NCI-H446 treated with DMSO at 0.1 percent for 48 hours (cell line): ENCODE results near the gene SYNJ1.
"Not testable (repeated sequence)": the region's sequence is repeated elsewhere in the genome, so short reads cannot be mapped to it uniquely, and the experiment has no call there.

Experiments used
- DNase-seq: peaks from one replicate; lab custom pipeline; 2025; lab: John Stamatoyannopoulos, UW

SYNJ1 gene

DNA sequence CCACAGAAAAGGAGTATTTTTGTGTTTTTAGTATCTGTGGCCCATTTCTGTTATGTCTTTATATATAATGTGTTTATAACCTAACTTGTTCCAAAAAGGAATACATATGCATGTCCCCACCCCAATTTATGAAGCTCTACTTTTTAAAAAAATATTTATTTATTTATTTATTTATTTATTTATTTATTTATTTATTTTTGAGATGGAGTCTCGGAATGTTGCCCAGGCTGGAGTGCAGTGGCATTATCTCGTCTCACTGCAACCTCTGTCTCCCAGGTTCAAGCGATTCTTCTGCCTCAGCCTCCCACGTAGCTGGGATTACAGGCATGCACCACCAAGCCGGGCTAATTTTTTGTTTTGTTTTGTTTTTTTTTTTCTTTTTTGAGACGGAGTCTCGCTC, 32.3 kb downstream of the SYNJ1 start:
- not testable (repeated sequence) for DNase-seq

- DNase-seq, result no peak
Observed at GRCh38 chr21:32693581-32693980, 34.2 kb downstream of the SYNJ1 start.

DNA sequence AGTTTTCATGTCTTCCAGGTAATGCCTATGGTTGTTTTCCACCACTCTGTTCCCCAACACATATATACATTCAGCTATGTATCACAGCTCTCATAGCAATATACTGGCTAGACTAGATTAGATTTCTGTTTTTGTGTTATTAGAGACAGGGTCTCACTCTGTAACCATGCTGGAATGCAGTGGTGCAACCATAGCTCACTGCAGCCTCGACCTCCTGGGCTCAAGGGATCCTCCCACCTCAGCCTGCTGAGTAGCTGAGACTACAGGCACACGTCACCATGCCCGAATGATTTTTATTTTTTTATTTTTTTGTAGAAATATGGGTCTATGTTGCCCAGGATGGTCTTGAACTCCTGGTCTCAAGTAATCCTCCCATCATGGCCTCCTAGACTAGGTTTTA, 37.7 kb downstream of the SYNJ1 start:
- no peak for DNase-seq

DNA sequence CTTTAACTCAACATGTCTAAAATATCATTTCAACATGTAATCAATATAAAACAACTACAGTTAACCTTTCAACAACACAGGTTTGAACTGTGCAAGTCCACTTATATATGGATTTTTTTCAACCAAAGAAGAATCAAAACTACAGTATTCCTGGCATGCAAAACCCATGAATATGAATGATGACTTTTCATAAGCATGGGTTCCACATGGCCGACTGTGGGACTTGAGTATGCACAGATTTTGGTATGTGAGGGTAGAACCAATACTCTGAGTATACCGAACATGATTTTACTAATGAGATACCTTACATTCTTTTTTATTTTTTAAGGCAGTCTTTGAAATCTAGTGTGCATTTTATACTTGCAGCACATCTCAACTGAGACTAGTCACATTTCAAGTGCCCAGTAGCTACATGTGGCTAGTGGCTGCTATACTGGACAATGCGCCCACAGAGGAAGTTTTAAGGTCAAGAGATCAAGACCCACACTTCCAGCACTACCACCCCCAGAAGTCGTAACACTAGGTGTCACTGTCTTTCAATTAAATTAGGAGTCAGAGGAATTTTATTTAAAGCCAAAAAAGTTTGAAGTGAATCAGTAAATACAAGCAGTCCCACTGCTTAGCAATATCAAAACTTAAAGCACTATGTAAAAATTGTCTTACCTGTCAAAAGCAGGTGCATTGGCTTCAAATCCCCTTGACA, 40.0 kb downstream of the SYNJ1 start:
- no peak for DNase-seq

- no peak for DNase-seq
Observed at GRCh38 chr21:32682696-32683474, 44.9 kb downstream of the SYNJ1 start.

DNA sequence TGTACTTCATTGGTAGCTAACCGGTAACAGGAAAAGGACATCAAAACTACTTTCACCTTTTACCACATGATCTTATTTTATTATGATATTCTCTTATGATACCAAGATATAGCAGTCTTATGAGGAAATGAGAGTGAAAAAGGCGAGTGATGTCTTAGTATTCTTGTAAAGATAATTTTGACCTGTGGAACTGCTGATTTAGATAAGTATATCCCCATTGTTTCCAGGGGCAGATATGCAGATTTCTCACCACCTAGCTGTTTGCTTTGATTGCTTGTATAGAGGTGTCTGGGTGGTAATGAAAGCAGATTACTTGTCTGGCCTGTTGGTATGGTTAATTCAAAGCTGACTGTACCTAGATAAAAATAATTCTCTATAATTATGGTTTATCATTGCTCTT, 53.1 kb downstream of the SYNJ1 start:
- DNase-seq, result no peak

- no peak for DNase-seq
Observed at GRCh38 chr21:32674038-32674437, 53.8 kb downstream of the SYNJ1 start.

- DNase-seq, result no peak
Observed at GRCh38 chr21:32666258-32666657, 61.6 kb downstream of the SYNJ1 start.

DNA sequence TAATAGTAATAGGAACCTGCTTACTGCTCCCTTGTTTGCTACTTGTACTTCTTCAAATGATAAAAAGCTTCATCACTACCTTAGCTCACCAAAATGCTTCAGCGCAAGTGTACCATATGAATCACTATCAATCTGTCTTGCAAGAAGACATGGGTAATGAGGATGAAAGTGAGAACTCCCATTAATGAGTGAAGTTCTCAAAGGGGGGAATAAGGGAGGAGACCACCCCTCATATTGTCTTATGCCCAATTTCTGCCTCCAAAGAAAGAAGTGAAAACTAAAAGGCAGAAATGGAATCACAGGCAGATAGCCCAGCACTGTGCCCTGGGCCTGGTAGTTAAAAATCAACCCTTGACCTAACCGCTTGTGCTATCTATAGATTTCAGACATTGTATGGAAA, 63.7 kb downstream of the SYNJ1 start:
- not testable (repeated sequence) for DNase-seq

GRCh38 chr21:32661981-32662380, 65.8 kb downstream of the SYNJ1 start:
- not testable (repeated sequence) for DNase-seq

DNA sequence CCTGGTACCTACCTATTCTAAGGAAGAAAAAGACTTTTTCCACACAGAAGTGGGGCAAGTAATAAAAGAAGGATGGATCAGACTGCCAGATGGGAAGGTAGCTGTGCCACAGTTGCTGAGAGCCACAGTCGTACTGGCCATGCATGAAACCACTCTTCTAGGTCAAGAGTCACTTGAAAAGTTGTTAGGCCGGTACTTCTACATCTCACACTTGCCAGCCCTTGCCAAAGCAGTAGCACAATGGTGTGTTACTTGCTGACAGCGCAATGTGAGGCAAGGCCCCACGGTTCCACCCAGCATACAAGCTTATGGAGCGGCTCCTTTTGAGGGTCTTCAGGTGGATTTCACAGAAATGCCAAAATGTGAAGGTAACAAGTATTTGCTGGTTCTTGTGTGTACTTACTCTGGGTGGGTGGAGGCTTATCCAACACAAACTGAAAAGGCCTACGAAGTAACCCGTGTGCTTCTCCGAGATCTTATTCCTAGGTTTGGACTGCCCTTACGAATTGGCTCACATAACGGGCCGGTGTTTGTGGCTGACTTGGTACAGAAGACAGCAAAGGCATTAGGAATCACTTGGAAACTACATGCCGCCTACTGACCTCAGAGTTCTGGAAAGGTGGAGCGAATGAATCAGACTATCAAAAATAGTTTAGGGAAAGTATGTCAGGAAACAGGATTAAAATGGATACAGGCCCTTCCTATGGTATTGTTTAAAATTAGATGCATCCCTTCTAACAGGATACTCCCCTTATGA, 66.6 kb downstream of the SYNJ1 start:
- not testable (repeated sequence) for DNase-seq

DNA sequence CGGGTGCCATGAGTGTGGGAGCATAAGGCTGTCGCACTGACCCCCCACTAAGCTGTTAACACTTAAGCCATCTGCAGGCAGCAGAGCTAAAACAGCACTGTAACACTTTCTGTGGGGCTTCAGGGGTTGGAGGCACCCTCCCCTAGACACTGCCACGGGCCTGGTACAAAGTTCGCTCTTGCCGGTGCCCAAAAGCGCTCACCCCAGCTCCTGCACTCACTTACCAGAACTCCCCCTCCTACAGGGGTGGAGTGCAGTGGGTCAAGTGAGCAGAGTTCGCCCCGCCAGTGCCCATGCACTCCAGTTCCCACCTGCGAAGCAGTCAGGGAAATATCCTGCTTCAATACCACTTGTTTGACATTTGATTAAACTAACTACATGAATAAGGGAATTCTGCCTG, 69.3 kb downstream of the SYNJ1 start:
- DNase-seq, result no peak

- no peak for DNase-seq
Observed at GRCh38 chr21:32653326-32653901, 74.4 kb downstream of the SYNJ1 start.

GRCh38 chr21:32648165-32648564, 79.6 kb downstream of the SYNJ1 start:
- no peak for DNase-seq

DNA sequence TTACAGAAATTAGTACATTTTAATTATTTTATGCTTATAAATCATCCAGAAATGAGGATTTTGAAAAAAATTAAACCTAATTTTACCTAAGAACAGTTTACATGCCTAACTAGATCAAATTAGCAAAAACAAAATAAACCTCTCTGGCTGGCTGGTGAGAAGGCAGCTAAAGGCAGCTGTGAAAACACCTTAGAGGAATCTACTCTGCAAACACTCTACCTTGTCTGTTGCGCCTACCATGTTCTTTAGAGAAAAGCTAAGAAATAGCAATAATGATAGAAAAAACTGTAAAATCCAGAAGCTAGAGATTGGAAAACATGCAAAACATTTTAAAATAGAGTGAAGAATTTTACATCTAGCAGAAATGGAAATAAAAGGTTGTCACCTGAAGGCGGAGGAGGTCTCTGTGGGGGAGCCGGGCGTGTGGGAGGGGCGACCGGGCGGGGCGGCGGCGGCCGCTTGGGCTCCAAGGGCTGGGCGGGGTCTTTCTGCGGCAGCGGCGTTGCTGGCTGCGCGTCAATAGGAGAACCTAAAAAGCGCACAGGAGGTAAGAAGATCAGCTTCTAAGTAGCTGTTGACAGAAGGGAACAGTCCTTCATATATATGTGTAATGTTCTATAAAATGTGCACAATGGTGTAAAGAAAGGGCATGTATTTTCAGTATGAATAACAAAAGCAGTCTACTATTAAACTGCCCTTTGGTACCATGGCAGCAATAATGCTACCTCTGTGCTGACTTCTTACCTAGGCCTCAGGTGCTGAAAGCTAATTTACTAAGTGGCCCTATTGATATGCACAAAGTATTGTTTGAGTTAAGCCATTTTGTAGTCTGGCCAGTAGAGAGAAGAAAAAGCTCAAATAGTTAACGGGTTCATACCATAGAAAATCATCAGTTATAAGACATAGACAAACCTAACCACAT, 82.3 kb downstream of the SYNJ1 start:
- no peak for DNase-seq

- DNase-seq, result no peak
Observed at GRCh38 chr21:32641710-32642698, 85.8 kb downstream of the SYNJ1 start.

DNA sequence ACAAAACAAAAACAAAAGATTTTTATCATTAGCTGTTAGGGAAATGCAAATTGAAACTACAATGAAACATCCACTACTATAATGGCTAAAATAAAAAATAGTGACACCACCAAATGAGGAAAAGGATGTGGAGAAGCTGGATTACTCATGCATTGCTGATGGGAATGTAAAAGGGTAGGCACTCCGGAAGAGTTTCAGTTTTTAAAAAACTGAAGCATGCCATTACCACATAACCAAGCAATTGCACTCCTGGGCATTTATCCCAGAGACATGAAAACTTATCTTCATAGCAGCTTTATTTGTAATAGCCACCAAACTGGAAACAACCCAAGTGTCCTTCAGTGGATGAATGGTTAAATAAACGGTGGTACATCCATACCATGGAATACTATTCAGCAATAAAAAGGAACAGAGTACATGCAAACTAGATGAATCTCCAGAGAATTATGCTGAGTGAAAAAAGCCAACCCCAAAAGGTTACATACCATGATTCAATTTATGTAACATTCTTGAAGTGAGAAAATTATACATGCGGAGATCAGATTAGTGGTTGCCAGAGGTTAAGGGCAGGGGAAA, 101.1 kb downstream of the SYNJ1 start:
- no peak for DNase-seq

- DNase-seq, result not testable (repeated sequence)
Observed at GRCh38 chr21:32618218-32618617, 109.6 kb downstream of the SYNJ1 start.

DNA sequence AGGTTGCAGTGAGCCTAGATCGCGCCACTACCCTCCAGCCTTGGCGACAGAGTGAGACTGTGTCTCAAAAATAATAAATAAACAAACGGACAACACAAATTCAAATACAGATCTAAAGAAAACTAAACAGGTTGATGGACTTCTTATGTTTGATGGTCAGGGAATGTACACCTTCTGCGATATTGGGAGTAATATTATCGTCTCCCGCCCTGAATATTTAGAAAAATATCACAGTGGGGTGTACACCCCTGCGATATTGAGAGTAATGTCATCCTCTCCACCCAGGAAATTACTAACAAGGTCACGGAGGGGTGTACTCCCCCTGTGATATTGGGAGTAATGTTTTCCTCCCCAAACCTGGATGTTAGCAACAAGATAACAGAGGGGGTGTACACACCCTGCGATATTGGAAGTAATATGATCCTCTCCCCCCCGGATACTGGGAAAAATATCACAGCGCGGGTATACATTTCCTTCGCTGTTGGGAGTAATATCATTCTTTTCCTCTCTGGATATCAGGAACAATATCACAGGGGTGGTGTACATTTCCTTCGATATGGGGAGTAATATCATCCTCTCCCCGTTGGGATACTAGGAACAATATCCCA, 114.3 kb downstream of the SYNJ1 start:
- DNase-seq, result no peak
